HepG2 (cell line): ENCODE results near the gene FNDC3B. TPM values are rescaled to one million over a fixed set of nuclear protein-coding genes. Genes with fewer than 3 reads are reported as not detected.

Source experiments
- ATAC-seq: fragments of 200-7000 bp; cut with Tn5 transposase; 3 replicates; pipeline ENCODE4 v1.9.1; 2020; ENCODE audit warnings: mild to moderate bottlenecking, moderate library complexity
- BruUV-seq: library from RNA; stranded (reverse); fragments of 400-500 nt; replicated peaks from 2 replicates; lab custom pipeline; 2021; lab: Mats Ljungman, UMichigan
- CTCF ChIA-PET: fragments of 300-600 bp; formaldehyde crosslinking; extraction: SDS; loops from one replicate; lab custom pipeline; 2021; ENCODE audit warnings: low total read pairs, inconsistent platforms, low intra/inter-chr PET ratio; lab: Yijun Ruan, JAX
- POLR2A ChIA-PET: fragments of 350-600 bp; sonication (Branson Sonifier 250); formaldehyde crosslinking; loops from one replicate; lab custom pipeline; 2020; ENCODE audit warnings: antibody characterized with exemption, inconsistent platforms; lab: Yijun Ruan, JAX
- DNase-seq: peaks from one replicate; pipeline ENCODE4 v3.0.0-alpha.2; 2015; ENCODE audit warnings: low spot score
- FAIRE-seq: peaks from 3 replicates; lab custom pipeline; 2011; peaks lifted over from hg19 to GRCh38; lab: Jason Lieb, UNC
- H2AFZ ChIP-seq: one replicate; pipeline ENCODE4 v1.6.1; 2011; ENCODE audit warnings: low read length, inconsistent platforms
- H3K27ac ChIP-seq: fragments of 300-600 bp; 3 replicates; pipeline ENCODE4 v1.8.0; 2011; ENCODE audit warnings: mixed run types, mild to moderate bottlenecking, mixed read lengths, low read length, inconsistent platforms; ENCODE audit not compliant: insufficient read depth; ENCODE audit errors: extremely low read length
- H3K27me3 ChIP-seq, 2 experiments: fragments of 200-600 bp in 1 of 2; 2 replicates in 1 of 2; 3 replicates in 1 of 2; pipeline versions ENCODE4 v1.6.0 to v1.8.0; 2011; ENCODE audit warnings: low read length in 2 of 2, mild to moderate bottlenecking in 2 of 2, moderate library complexity in 2 of 2, inconsistent platforms in 1 of 2; ENCODE audit not compliant: insufficient read depth in 2 of 2, control insufficient read depth in 1 of 2
- H3K36me3 ChIP-seq, 2 experiments: fragments of 200-600 bp in 1 of 2; replicated peaks in 1 of 2; 2 replicates in 1 of 2; 3 replicates in 1 of 2; pipeline versions ENCODE4 v1.5.1 to v1.8.0; 2011; ENCODE audit warnings: low read length in 2 of 2, inconsistent platforms in 1 of 2; ENCODE audit not compliant: insufficient read depth in 2 of 2, control insufficient read depth in 1 of 2
- H3K4me1 ChIP-seq: 2 replicates; pipeline ENCODE4 v1.5.1; 2012; ENCODE audit warnings: low read length, inconsistent platforms; ENCODE audit not compliant: insufficient read depth
- H3K4me2 ChIP-seq: 2 replicates; pipeline ENCODE4 v1.6.0; 2011; ENCODE audit warnings: low read depth, low read length, inconsistent platforms
- H3K4me3 ChIP-seq, 3 experiments: fragments of 200-600 bp in 1 of 3; sonication (generic), shearing (Covaris generic) in 1 of 3; replicated peaks in 1 of 3; 2 replicates each; pipeline ENCODE4 v1.5.1; 2011 to 2016; ENCODE audit warnings: low read length in 3 of 3, inconsistent platforms in 2 of 3, low read depth in 2 of 3, mild to moderate bottlenecking in 2 of 3, control low read depth in 1 of 3, mixed read lengths in 1 of 3; ENCODE audit not compliant: insufficient read depth in 1 of 3
- H3K79me2 ChIP-seq: one replicate; pipeline ENCODE4 v1.6.1; 2011; ENCODE audit warnings: low read length, inconsistent platforms; ENCODE audit not compliant: insufficient read depth
- H3K9ac ChIP-seq: 2 replicates; pipeline ENCODE4 v1.6.0; 2011; ENCODE audit warnings: mild to moderate bottlenecking, low read depth, low read length, inconsistent platforms; ENCODE audit not compliant: insufficient read depth
- H3K9me3 ChIP-seq: 2 replicates; pipeline ENCODE4 v1.5.1; 2012; ENCODE audit warnings: mild to moderate bottlenecking, low read length
- H4K20me1 ChIP-seq: 2 replicates; pipeline ENCODE4 v1.6.0; 2011; ENCODE audit warnings: inconsistent platforms, mild to moderate bottlenecking, low read length, moderate library complexity; ENCODE audit not compliant: insufficient read depth
- FOXM1 ChIP-seq: sonication (generic); formaldehyde crosslinking; IDR thresholded peaks from 2 replicates; pipeline ENCODE4 v1.5.0; 2020; ENCODE audit warnings: missing genetic modification reagents
- MEF2D ChIP-seq: sonication (generic); formaldehyde crosslinking; IDR thresholded peaks from 2 replicates; pipeline ENCODE4 v1.5.1; 2020; ENCODE audit warnings: mild to moderate bottlenecking, missing genetic modification reagents
- MTF1 ChIP-seq: sonication (generic); formaldehyde crosslinking; IDR thresholded peaks from 2 replicates; pipeline ENCODE4 v1.5.0; 2020; ENCODE audit warnings: missing genetic modification reagents
- NFE2L2 ChIP-seq: fragments of 150-350 bp; IDR thresholded peaks from 2 replicates; pipeline ENCODE4 v1.6.1; 2014; ENCODE audit warnings: low read length
- NFRKB ChIP-seq: fragments of 450-650 bp; IDR thresholded peaks from 2 replicates; pipeline ENCODE4 v1.6.1; 2017
- POLR2A ChIP-seq, 2 experiments: IDR thresholded peaks; 2 replicates each; pipeline ENCODE4 v1.6.1; 2011; ENCODE audit warnings: low read depth in 2 of 2, low read length in 2 of 2, mild to moderate bottlenecking in 1 of 2, moderate library complexity in 1 of 2; ENCODE audit not compliant: insufficient read depth in 1 of 2
- STAT5B ChIP-seq: sonication (generic); formaldehyde crosslinking; IDR thresholded peaks from 2 replicates; pipeline ENCODE4 v1.4.0; 2020; ENCODE audit warnings: missing genetic modification reagents
- TAF15 ChIP-seq: fragments of 200-400 bp; formaldehyde crosslinking; IDR thresholded peaks from one replicate; pipeline ENCODE4 v1.6.1; 2018; ENCODE audit warnings: mild to moderate bottlenecking, low read depth, low read length; ENCODE audit not compliant: poor library complexity, severe bottlenecking
- TCF12 ChIP-seq, 2 experiments: fragments of 450-650 bp in 1 of 2; sonication (generic) in 1 of 2; formaldehyde crosslinking in 1 of 2; IDR thresholded peaks; 2 replicates each; pipeline versions ENCODE4 v1.6.1 to v1.8.0; 2017 to 2022; ENCODE audit warnings: antibody characterized with exemption in 1 of 2, mild to moderate bottlenecking in 1 of 2, missing genetic modification reagents in 1 of 2, moderate library complexity in 1 of 2
- U2AF1 ChIP-seq: fragments of 200-400 bp; formaldehyde crosslinking; optimal IDR thresholded peaks from 2 replicates; pipeline ENCODE3; 2017; ENCODE audit warnings: mild to moderate bottlenecking, low read depth, low read length
- ZFP36L1 ChIP-seq: sonication (generic); formaldehyde crosslinking; IDR thresholded peaks from 2 replicates; pipeline ENCODE4 v1.8.0; 2022; ENCODE audit warnings: mild to moderate bottlenecking, missing genetic modification reagents, moderate library complexity
- ZNF143 ChIP-seq: sonication (generic); formaldehyde crosslinking; IDR thresholded peaks from 2 replicates; pipeline ENCODE4 v1.4.0; 2020; ENCODE audit warnings: missing genetic modification reagents
- ZNF317 ChIP-seq: sonication (generic); formaldehyde crosslinking; IDR thresholded peaks from 2 replicates; pipeline ENCODE4 v1.5.0; 2020; ENCODE audit warnings: mild to moderate bottlenecking, missing genetic modification reagents
- ZNF335 ChIP-seq: sonication (generic); formaldehyde crosslinking; IDR thresholded peaks from 2 replicates; pipeline ENCODE4 v1.4.0; 2020; ENCODE audit warnings: missing genetic modification reagents
- ZNF543 ChIP-seq: sonication (generic); formaldehyde crosslinking; IDR thresholded peaks from 2 replicates; pipeline ENCODE4 v1.4.0; 2020; ENCODE audit warnings: mild to moderate bottlenecking, missing genetic modification reagents
- ZNF607 ChIP-seq: sonication (generic); formaldehyde crosslinking; IDR thresholded peaks from 2 replicates; pipeline ENCODE4 v1.5.1; 2020; ENCODE audit warnings: missing genetic modification reagents, mild to moderate bottlenecking, borderline replicate concordance
- ZNF75D ChIP-seq: sonication (generic); formaldehyde crosslinking; IDR thresholded peaks from 2 replicates; pipeline ENCODE4 v1.8.1; 2023; ENCODE audit warnings: missing genetic modification reagents, mild to moderate bottlenecking, borderline replicate concordance
- WGBS: methylation state at CpG from one replicate; pipeline ENCODE4 v1.1.6; 2017; ENCODE audit warnings: low lambda C conversion rate; 5-methylcytosine and 5-hydroxymethylcytosine counted together
- in situ Hi-C: cut with HindIII; loops from 2 replicates; pipeline ENCODE4 v1.10.0; 2017; ENCODE audit warnings: low pct_unique_long_range_greater_than_20kb; ENCODE audit not compliant: extremely low pct_ligation_motif_present
- intact Hi-C: fragments of 100-400 bp; cut with micrococcal nuclease; formaldehyde crosslinking; loops from one replicate; pipeline ENCODE4 v1.10.0; 2022; ENCODE audit not compliant: unreplicated experiment
- polyA plus RNA-seq, 8 experiments: library from polyadenylated mRNA; depleted of rRNA in 3 of 8; stranded (reverse) in 7 of 8; unstranded in 1 of 8; fragments of >200 nt; fragmentation: Illumina TruSeq in 4 of 8; extraction: Trizol in 4 of 8; gene quantifications; 2 replicates each; pipeline versions ENCODE4 v1.2.1 to v1.2.3, GENCODE V29; 2011 to 2016; ENCODE audit warnings: low read depth in 4 of 8, missing spikeins in 1 of 8, mixed read lengths in 1 of 8; ENCODE audit not compliant: insufficient read depth in 1 of 8
- total RNA-seq, 5 experiments: library from RNA; depleted of rRNA; stranded (reverse); fragments of >200 nt; fragmentation: Illumina TruSeq; extraction: Trizol; gene quantifications; 2 replicates each; pipeline ENCODE4 v1.2.3, GENCODE V29; 2016; ENCODE audit warnings: low read depth in 1 of 5
- TF ChIP-seq, protein P1 (sequence below): sonication (generic); formaldehyde crosslinking; IDR thresholded peaks from 2 replicates; pipeline ENCODE4 v1.8.0; 2022; ENCODE audit warnings: mild to moderate bottlenecking, missing genetic modification reagents, moderate library complexity
- TF ChIP-seq, protein P2 (sequence below): fragments of 450-650 bp; IDR thresholded peaks from 2 replicates; pipeline ENCODE4 v1.6.1; 2016

The FNDC3B gene
- total and polyA plus RNA-seq, 2 of the 13 experiments (the other 11 are each of a cell fraction or from before 2014, with no cell fraction given), result 74.8 to 103 TPM

DNA sequence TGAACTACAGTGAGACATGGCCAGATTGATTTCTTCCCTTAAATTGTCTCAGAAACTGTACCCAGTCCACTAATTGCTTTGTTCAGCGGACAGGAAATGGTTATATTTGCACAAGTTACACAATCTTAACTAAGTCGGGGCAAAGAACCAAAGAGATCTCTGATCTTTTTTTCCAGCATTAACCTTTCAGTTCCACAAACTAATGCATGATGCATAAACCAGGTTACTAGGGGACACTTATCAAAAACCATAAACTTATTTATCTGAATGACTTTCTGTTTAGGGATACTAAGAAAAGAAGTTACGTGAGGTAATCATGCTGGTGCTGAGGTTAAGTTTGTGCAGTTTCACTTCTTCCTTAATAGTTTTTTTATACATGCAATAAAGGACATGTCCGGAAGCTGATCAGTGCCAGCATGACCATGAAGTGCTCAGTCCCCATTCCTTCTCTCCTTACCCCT lies 22.4 kb downstream of the FNDC3B start:
- H4K20me1 ChIP-seq, result peaks cover 93% of the 10 kb centered on the region
- peak; percentile 67 for FAIRE-seq
- peak; percentile 88 for DNase-seq
- BruUV-seq, result no TSS peak
- no peak overlapping the region for H2AFZ ChIP-seq
- H3K4me1 ChIP-seq, result peaks cover 100% of the 10 kb centered on the region
- ChIA-PET POLR2A (interaction anchor here (0.6 kb wide), 1 partner anchor 72 kb away, joined by 3 read pairs; no protein-coding TSS in a partner anchor), CTCF (no interaction called here)
- no peaks in the 10 kb centered on the region for H3K9me3 ChIP-seq
- H3K27me3 ChIP-seq, result no peaks in the 10 kb centered on the region
- peaks cover 5 to 38% of the 10 kb centered on the region in 2 experiments; a peak in 4 of 5 replicates for H3K36me3 ChIP-seq
- peak overlapping the region in 1 of 3 experiments; percentile 30; a peak in 2 of 6 replicates for H3K4me3 ChIP-seq
- peak overlapping the region; percentile 30; the same call in 1 of the 2 replicates for H3K9ac ChIP-seq
- in situ Hi-C loops, result no loop called here
- H3K27ac ChIP-seq, result peak overlapping the region; percentile 70
- peaks cover 97% of the 10 kb centered on the region for H3K79me2 ChIP-seq
- WGBS, result 7% methylated on average over 4 of the region's 4 CpGs
- peak; percentile 47 for ATAC-seq
- intact Hi-C loops, result loop anchor here (1.0 kb wide), 1 partner anchor 20 kb away; no protein-coding TSS in a partner anchor
- peak overlapping the region; percentile 50 for H3K4me2 ChIP-seq
- TF ChIP-seq U2AF1 (no peak), ZNF317 (no peak), MEF2D (peak; percentile 83; the same call in 1 of the 2 replicates), ZNF75D (CRISPR knock-in tag) (no peak), ZNF607 (CRISPR knock-in tag) (peak; percentile 58; the same call in 1 of the 2 replicates), MTF1 (CRISPR knock-in tag) (no peak), NFRKB (no peak), TAF15 (no peak), ZNF543 (CRISPR knock-in tag) (no peak), POLR2A (IDR thresholded peaks at IDR 0.05; ENCODE audit: insufficient read depth in 1 of 2, low read depth in 2 of 2, low read length in 2 of 2) (no peak), ZNF335 (CRISPR knock-in tag) (no peak), STAT5B (CRISPR knock-in tag) (no peak), ZFP36L1 (CRISPR knock-in tag) (no peak), ZNF143 (CRISPR knock-in tag) (no peak), TCF12 (IDR thresholded peaks at IDR 0.05) (no peak), TCF12 (CRISPR knock-in tag; IDR thresholded peaks at IDR 0.05) (no peak), NFE2L2 (no peak), FOXM1 (CRISPR knock-in tag) (no peak)
- TF ChIP-seq, protein P1, sequence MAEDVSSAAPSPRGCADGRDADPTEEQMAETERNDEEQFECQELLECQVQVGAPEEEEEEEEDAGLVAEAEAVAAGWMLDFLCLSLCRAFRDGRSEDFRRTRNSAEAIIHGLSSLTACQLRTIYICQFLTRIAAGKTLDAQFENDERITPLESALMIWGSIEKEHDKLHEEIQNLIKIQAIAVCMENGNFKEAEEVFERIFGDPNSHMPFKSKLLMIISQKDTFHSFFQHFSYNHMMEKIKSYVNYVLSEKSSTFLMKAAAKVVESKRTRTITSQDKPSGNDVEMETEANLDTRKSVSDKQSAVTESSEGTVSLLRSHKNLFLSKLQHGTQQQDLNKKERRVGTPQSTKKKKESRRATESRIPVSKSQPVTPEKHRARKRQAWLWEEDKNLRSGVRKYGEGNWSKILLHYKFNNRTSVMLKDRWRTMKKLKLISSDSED (CRISPR knock-in tag), result no peak
- TF ChIP-seq, protein P2, sequence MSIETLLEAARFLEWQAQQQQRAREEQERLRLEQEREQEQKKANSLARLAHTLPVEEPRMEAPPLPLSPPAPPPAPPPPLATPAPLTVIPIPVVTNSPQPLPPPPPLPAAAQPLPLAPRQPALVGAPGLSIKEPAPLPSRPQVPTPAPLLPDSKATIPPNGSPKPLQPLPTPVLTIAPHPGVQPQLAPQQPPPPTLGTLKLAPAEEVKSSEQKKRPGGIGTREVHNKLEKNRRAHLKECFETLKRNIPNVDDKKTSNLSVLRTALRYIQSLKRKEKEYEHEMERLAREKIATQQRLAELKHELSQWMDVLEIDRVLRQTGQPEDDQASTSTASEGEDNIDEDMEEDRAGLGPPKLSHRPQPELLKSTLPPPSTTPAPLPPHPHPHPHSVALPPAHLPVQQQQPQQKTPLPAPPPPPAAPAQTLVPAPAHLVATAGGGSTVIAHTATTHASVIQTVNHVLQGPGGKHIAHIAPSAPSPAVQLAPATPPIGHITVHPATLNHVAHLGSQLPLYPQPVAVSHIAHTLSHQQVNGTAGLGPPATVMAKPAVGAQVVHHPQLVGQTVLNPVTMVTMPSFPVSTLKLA, result no peak
